Measurements from ENCODE around the gene IL20RA. TPM values are rescaled to one million over a fixed set of nuclear protein-coding genes. Genes with fewer than 3 reads are reported as not detected.

Gene IL20RA
- total RNA-seq, 1 donor from 2014 or later: not detected

DNA sequence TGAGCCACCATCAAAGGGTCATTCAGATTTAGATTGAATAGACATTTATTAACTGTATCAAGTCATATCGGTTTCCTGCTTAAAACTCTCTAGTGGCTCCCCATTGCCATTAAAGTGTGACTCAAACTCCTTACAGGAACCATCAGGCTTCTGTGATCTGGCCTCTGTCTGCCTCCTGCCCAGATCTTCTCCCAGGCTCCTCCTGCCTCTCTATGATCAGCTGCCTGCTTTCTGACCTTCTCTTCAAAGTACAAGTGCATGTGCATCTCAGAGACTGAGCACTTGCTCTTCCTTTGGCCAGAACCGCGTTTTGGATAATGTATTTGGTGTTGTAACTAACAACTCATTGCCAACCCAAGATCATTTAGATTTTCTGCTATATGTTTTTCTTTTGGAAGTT is 52.7 kb downstream of the IL20RA start:
- Mint-ChIP-seq H3K9me3 (no peaks in the 10 kb centered on the region), H3K27ac (no peak overlapping the region), H3K36me3 (ENCODE audit: low read depth) (no peaks in the 10 kb centered on the region), H3K4me1 (ENCODE audit: low read depth) (no peaks in the 10 kb centered on the region), H3K27me3 (ENCODE audit: low read depth) (peaks cover 72% of the 10 kb centered on the region), H3K4me3 (ENCODE audit: low read depth) (no peak overlapping the region)
- no peak for DNase-seq (ENCODE audit: low spot score)
- intact Hi-C loops (cut with micrococcal nuclease): no loop called here

DNA sequence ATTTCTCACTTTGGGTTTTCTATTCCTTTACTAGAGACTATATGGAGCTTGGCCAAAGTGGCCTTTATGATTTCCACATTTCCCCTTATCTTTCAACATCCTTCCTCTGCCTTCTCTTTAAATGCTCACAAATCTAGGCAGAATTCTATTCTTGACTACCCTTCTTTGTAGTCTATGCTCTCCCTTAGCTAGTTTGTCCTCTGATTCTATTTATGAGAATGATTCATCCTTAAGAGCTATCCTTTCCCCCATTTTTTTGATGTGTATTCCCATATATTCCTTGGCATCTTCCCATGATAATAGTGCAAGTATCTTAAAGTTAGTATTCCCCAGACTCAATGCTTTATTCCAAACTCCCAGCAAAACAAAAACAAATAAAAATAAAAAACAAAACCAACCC is 53.1 kb downstream of the IL20RA start:
- intact Hi-C loops (cut with micrococcal nuclease): no loop called here
- Mint-ChIP-seq H3K4me3 (ENCODE audit: low read depth) (no peak overlapping the region), H3K4me1 (ENCODE audit: low read depth) (no peaks in the 10 kb centered on the region)

DNA sequence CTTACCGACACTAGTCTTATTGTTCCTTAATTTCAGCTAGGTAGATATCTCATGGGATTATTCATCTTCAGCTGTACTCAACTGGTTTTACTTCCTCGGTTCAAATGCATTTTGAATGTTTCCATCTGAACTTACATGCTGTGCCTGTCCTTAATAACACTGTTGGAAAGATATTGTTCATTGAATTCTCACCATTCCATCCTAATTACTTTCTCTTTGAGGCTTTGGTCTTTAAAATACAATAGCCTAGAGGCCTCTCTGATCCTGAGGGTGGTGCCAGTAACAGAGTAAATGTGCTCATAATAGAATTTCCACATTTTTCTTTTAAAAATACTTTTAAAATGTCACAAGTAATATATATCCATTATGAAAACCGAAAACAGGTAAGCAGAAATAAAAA is 54.0 kb downstream of the IL20RA start:
- Mint-ChIP-seq H3K4me1 (ENCODE audit: low read depth) (no peaks in the 10 kb centered on the region), H3K27ac (no peak overlapping the region), H3K36me3 (ENCODE audit: low read depth) (no peaks in the 10 kb centered on the region), H3K27me3 (ENCODE audit: low read depth) (peaks cover 59% of the 10 kb centered on the region), H3K4me3 (ENCODE audit: low read depth) (no peak overlapping the region), H3K9me3 (no peaks in the 10 kb centered on the region)
- intact Hi-C loops (cut with micrococcal nuclease): no loop called here
- DNase-seq (ENCODE audit: low spot score): no peak

More for the DNA sequence above, 53.1 kb downstream of the IL20RA start:
- peaks cover 67% of the 10 kb centered on the region for H3K27me3 Mint-ChIP-seq (ENCODE audit: low read depth)
- no peaks in the 10 kb centered on the region for H3K36me3 Mint-ChIP-seq (ENCODE audit: low read depth)
- no peak for DNase-seq (ENCODE audit: low spot score)
- H3K27ac Mint-ChIP-seq: no peak overlapping the region
- no peaks in the 10 kb centered on the region for H3K9me3 Mint-ChIP-seq

DNA sequence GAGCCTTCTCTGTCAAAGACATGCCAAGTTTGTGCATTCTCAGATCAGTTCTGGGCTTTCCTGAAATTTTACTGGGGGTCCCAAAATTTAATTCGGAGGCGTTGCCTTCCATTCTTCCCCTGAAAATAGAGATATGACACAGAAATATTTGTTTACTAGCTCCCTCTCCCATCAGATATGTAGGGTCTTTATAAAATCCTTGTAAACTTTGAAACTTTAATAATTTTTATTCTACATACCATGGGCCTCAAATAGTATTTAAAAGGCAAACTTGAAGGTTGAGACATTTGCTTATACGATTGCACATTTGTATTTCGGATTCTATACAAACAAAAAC is 54.6 kb downstream of the IL20RA start:
- Mint-ChIP-seq H3K27me3 (ENCODE audit: low read depth) (peaks cover 60% of the 10 kb centered on the region), H3K36me3 (ENCODE audit: low read depth) (no peaks in the 10 kb centered on the region)

DNA sequence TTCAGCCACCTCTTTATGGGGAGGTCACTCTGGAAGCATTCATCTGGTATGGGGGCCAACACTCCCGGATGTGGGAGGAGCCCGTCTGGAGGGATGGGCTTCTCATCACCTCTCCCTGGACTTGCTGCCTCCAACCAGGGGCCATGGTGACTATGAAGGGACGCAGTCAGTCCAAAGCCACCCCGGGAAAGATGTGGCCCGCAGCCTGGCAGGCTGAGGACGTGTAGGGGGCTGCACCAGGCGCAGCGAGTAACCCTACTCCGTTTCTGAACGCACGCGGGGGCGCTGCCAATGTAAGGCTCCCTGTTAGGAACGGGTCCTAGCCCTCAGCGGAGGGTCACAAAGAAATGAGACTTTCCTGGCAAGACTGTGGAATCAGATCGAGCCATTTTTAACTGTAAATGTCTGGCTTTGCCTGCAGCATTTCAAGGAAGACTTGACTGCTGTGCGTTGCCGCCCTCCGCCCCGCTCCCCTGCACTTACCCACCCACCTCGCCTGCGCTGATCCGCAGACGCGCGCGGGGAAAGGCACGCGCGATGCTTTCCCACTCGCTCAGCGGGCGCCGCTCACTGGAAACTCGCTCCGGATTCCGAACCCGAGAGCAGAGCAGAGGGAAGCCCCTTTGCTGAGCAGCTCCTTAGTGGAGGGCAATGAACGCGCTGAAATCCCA is 55.1 kb downstream of the IL20RA start:
- H3K27me3 Mint-ChIP-seq (ENCODE audit: low read depth): peaks cover 56% of the 10 kb centered on the region
- no peaks in the 10 kb centered on the region for H3K4me1 Mint-ChIP-seq (ENCODE audit: low read depth)
- no peak overlapping the region for H3K4me3 Mint-ChIP-seq (ENCODE audit: low read depth)
- intact Hi-C loops (cut with micrococcal nuclease): no loop called here
- H3K36me3 Mint-ChIP-seq (ENCODE audit: low read depth): no peaks in the 10 kb centered on the region
- DNase-seq (ENCODE audit: low spot score): no peak
- H3K9me3 Mint-ChIP-seq: no peaks in the 10 kb centered on the region
- no peak overlapping the region for H3K27ac Mint-ChIP-seq

More for the DNA sequence above, 54.6 kb downstream of the IL20RA start:
- Mint-ChIP-seq H3K4me3 (ENCODE audit: low read depth) (no peak overlapping the region), H3K9me3 (no peaks in the 10 kb centered on the region), H3K27ac (no peak overlapping the region), H3K4me1 (ENCODE audit: low read depth) (no peaks in the 10 kb centered on the region)
- intact Hi-C loops (cut with micrococcal nuclease): no loop called here
- no peak for DNase-seq (ENCODE audit: low spot score)

DNA sequence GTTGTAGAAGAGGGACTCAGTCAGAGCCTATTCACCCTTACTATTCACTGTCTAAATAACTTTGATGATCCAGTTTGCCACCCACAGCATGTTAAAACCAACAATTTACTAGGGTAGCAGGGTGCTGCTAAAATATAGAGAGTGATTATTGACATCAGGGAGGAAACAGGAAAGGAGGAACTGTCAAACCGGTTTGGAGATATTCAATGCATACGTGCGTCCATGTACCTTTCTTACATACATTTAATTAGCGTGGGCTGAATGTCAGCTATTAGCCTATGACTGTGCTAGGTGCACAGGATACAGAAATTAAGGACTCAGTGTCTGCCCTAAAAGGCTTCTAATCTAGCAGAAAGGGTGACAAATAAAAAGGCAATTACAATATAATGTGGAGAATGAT is 57.2 kb downstream of the IL20RA start:
- Mint-ChIP-seq H3K4me1 (ENCODE audit: low read depth) (no peaks in the 10 kb centered on the region), H3K27ac (no peak overlapping the region), H3K27me3 (ENCODE audit: low read depth) (peaks cover 52% of the 10 kb centered on the region), H3K36me3 (ENCODE audit: low read depth) (no peaks in the 10 kb centered on the region), H3K4me3 (ENCODE audit: low read depth) (no peak overlapping the region), H3K9me3 (no peaks in the 10 kb centered on the region)
- intact Hi-C loops (cut with micrococcal nuclease): no loop called here
- DNase-seq (ENCODE audit: low spot score): no peak

DNA sequence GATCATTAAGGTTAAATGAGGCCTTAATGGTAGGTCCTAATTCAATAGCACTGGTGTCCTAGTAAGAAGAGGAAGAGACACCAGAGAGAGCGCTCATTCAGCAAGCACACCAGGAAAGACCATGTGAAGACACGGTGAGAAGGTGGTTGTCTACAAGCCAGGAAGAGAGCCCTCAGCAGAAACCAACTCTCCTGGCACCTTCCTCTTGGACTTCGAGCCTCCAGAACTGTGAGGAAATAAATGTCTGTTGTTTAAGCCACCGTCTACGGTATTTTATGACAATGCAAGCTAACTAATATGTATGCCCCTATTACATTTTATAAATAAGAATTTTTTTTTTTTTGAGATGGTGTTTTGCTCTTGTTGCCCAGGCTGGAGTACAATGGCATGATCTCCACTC is 59.3 kb downstream of the IL20RA start:
- Mint-ChIP-seq H3K27me3 (ENCODE audit: low read depth) (peaks cover 43% of the 10 kb centered on the region), H3K36me3 (ENCODE audit: low read depth) (no peaks in the 10 kb centered on the region)

DNA sequence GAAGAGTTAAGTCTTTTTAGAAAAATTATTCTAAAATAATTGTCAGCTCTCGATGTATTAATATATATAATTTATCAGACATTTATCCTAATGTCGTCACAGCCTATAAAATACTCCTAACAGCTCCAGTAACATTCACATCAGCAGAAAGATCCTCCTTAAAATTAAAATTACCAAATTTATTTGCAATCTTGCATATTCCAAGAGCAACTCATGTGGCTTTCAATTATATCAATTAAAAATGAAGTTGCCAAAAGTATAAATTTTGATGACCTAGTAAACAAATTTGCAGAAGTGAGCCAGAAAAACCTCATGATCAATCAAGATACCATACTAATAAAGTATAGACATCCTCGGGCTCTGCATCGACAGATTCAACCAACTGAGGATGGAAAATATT is 60.2 kb downstream of the IL20RA start:
- Mint-ChIP-seq H3K9me3 (no peaks in the 10 kb centered on the region), H3K4me3 (ENCODE audit: low read depth) (no peak overlapping the region), H3K4me1 (ENCODE audit: low read depth) (no peaks in the 10 kb centered on the region), H3K36me3 (ENCODE audit: low read depth) (no peaks in the 10 kb centered on the region), H3K27me3 (ENCODE audit: low read depth) (peaks cover 43% of the 10 kb centered on the region), H3K27ac (no peak overlapping the region)
- intact Hi-C loops (cut with micrococcal nuclease): no loop called here
- DNase-seq (ENCODE audit: low spot score): no peak

More for the DNA sequence above, 59.3 kb downstream of the IL20RA start:
- intact Hi-C loops (cut with micrococcal nuclease): no loop called here
- no peak for DNase-seq (ENCODE audit: low spot score)
- Mint-ChIP-seq H3K4me1 (ENCODE audit: low read depth) (no peaks in the 10 kb centered on the region), H3K4me3 (ENCODE audit: low read depth) (no peak overlapping the region), H3K9me3 (no peaks in the 10 kb centered on the region), H3K27ac (no peak overlapping the region)

DNA sequence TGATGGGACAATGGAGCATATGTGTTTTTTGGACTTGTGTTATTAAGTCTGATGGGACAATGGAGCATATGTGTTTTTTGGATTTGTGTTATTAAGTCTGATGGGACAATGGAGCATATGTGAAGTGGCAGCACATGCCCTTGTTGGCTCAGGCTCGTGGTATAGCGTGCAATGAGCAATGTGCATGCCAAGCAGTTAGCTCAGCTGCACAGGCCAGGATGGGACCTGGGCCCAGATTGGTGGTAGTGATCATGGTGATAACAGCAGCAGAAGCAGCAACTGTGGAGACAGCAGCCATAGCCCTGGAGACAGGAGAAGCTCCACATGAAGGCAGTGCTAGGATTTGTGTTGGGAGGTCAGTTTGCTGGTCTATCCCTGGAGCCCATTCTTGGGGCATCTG is 61.1 kb downstream of the IL20RA start:
- H3K27me3 Mint-ChIP-seq (ENCODE audit: low read depth): peaks cover 38% of the 10 kb centered on the region
- DNase-seq (ENCODE audit: low spot score): no peak
- no peak overlapping the region for H3K4me3 Mint-ChIP-seq (ENCODE audit: low read depth)
- H3K27ac Mint-ChIP-seq: no peak overlapping the region
- no peaks in the 10 kb centered on the region for H3K36me3 Mint-ChIP-seq (ENCODE audit: low read depth)
- no peaks in the 10 kb centered on the region for H3K4me1 Mint-ChIP-seq (ENCODE audit: low read depth)
- H3K9me3 Mint-ChIP-seq: no peaks in the 10 kb centered on the region
- intact Hi-C loops (cut with micrococcal nuclease): no loop called here

DNA sequence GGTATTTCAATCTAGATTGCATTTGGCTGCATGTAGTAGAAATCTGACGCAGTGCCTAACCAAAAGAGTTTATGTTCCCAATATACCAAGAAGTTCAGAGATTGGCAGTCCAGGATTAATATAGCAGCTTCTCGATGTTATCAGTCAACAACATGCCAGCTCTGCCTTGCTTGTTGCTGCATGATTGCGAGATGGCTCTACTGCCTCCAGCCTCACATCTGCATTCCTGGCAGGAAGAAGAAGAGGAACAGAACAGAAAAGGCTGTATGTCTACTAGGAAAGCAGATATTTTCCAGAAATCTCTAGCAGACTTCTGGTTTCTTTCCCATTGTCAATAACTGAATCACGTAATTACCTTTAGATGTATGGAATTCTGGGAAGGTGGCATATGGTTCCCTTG is 61.8 kb downstream of the IL20RA start:
- Mint-ChIP-seq H3K9me3 (no peaks in the 10 kb centered on the region), H3K27me3 (ENCODE audit: low read depth) (peaks cover 30% of the 10 kb centered on the region), H3K27ac (no peak overlapping the region), H3K4me1 (ENCODE audit: low read depth) (no peaks in the 10 kb centered on the region), H3K36me3 (ENCODE audit: low read depth) (no peaks in the 10 kb centered on the region), H3K4me3 (ENCODE audit: low read depth) (no peak overlapping the region)
- no peak for DNase-seq (ENCODE audit: low spot score)
- intact Hi-C loops (cut with micrococcal nuclease): no loop called here

DNA sequence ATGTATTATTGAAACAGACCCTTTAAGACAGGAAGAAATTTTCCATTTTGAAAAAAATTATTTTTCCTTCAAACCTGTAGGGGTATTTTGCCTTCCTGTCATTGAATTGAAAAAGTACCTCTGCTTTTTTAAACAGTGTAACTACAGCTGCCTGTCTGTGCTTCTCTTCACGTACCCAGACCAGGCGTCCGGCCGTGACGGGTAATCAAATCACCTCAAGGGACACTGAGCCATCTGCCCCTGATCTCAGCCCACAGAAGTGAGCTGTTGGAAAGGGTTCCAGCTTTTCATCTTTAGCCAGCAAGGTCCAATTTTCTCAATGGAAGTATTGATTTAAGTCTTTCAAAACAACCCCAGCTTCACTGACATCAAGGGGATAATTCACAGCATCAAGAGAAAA is 64.7 kb downstream of the IL20RA start:
- no peak overlapping the region for H3K4me3 Mint-ChIP-seq (ENCODE audit: low read depth)
- H3K4me1 Mint-ChIP-seq (ENCODE audit: low read depth): no peaks in the 10 kb centered on the region
- peaks cover 27% of the 10 kb centered on the region for H3K27me3 Mint-ChIP-seq (ENCODE audit: low read depth)
- H3K36me3 Mint-ChIP-seq (ENCODE audit: low read depth): no peaks in the 10 kb centered on the region
- H3K27ac Mint-ChIP-seq: no peak overlapping the region
- DNase-seq (ENCODE audit: low spot score): no peak
- intact Hi-C loops (cut with micrococcal nuclease): no loop called here
- H3K9me3 Mint-ChIP-seq: no peaks in the 10 kb centered on the region

DNA sequence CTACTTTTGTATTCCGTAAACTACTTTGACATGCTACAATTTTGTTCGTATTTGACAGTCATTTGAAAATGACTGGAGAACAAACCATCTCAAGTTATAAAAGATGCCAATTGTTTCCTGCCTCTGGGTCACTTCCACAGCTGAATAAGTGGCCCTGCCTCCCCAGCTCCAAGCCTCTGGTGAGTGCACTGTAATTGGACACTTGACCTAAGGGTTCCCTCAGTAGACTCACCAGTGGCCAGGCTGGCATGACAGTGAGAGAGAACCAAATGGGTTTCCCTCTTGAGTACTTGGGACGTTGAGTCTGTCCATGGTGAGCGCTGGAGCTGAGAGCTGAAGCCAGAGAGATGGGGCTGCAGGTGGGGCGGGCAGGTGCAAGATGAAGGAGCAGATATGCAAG is 65.6 kb downstream of the IL20RA start:
- peaks cover 27% of the 10 kb centered on the region for H3K27me3 Mint-ChIP-seq (ENCODE audit: low read depth)
- H3K9me3 Mint-ChIP-seq: no peaks in the 10 kb centered on the region
- H3K4me1 Mint-ChIP-seq (ENCODE audit: low read depth): no peaks in the 10 kb centered on the region
- intact Hi-C loops (cut with micrococcal nuclease): no loop called here
- no peaks in the 10 kb centered on the region for H3K36me3 Mint-ChIP-seq (ENCODE audit: low read depth)
- DNase-seq (ENCODE audit: low spot score): no peak
- H3K4me3 Mint-ChIP-seq (ENCODE audit: low read depth): no peak overlapping the region
- no peak overlapping the region for H3K27ac Mint-ChIP-seq

DNA sequence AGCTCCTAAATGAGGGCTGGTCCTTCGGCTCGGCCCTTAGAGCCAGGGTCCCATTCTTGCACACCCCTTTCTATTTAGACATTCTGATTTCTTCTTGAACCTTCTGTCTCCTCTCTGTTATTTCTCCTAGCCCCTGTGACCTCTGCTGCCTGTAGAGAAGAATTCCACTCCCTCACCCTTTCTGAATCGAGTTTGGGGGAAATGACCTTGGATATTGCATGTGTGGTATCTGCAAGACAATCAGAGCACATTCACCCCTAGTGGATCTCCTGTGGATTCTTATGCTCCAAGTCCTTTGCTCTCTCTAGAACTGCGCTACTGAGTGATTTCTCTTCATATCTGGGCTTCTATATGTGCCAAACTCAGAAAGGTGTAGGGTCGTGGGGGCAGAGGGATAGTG is 67.7 kb downstream of the IL20RA start:
- Mint-ChIP-seq H3K36me3 (ENCODE audit: low read depth) (no peaks in the 10 kb centered on the region), H3K4me1 (ENCODE audit: low read depth) (no peaks in the 10 kb centered on the region), H3K27ac (no peak overlapping the region), H3K27me3 (ENCODE audit: low read depth) (peaks cover 25% of the 10 kb centered on the region), H3K9me3 (no peaks in the 10 kb centered on the region), H3K4me3 (ENCODE audit: low read depth) (no peak overlapping the region)
- intact Hi-C loops (cut with micrococcal nuclease): no loop called here
- no peak for DNase-seq (ENCODE audit: low spot score)
